HG02885 (cell line): ENCODE results near the gene ZNF106.

Source experiments
- ATAC-seq: cut with Tn5 transposase; IDR thresholded peaks from one replicate; pipeline ENCODE4 v1.9.1; 2021; ENCODE audit warnings: mild to moderate bottlenecking; ENCODE audit not compliant: unreplicated experiment, poor library complexity

ZNF106 gene

GRCh38 chr15:42374810-42375209, 116.1 kb downstream of the ZNF106 start:
- no peak for ATAC-seq

GRCh38 chr15:42373936-42374335, 117.0 kb downstream of the ZNF106 start:
- no peak for ATAC-seq

GRCh38 chr15:42373274-42373673, 117.7 kb downstream of the ZNF106 start:
- ATAC-seq: no peak

DNA sequence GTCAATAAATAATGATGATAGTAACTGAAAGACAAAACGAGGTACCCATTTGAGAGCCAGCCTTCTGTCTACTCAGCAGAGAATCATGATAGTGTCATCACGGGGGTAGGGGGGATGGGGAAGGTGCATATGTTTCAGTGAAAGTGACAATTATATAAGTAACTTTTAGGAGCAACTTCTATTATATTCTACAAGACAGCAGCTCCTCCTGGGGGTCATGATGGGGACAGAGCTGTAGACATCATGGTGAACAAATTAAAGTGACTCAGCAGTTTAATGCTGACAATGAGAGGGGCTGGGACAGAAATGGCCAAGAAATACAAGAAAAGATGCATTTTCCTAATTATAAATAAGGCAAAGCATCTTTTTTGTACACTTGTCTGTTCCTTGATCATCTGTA, 119.8 kb downstream of the ZNF106 start:
- ATAC-seq: no peak

- ATAC-seq: no peak
These were observed 122.8 kb downstream of the ZNF106 start for GRCh38 chr15:42368096-42368495.

DNA sequence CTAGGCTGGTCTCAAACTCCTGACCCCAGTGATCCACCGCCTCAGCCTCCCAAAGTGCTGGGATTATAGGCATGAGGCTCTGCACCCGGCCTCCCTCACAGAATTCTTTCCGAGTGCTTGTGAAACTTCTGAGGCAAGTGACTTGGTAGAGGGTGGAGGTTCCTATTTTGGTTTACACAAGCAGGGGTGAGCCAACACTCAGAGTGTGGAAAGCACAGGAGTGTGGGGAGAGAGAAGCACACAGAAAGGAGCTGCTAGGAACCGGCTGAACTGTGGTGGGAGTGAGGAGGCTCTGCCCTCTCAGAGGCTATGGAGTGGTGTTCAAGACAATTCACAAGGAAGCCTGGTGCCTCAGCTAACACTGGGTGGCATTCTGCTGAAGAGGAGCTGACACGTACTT, 123.9 kb downstream of the ZNF106 start:
- no peak for ATAC-seq

DNA sequence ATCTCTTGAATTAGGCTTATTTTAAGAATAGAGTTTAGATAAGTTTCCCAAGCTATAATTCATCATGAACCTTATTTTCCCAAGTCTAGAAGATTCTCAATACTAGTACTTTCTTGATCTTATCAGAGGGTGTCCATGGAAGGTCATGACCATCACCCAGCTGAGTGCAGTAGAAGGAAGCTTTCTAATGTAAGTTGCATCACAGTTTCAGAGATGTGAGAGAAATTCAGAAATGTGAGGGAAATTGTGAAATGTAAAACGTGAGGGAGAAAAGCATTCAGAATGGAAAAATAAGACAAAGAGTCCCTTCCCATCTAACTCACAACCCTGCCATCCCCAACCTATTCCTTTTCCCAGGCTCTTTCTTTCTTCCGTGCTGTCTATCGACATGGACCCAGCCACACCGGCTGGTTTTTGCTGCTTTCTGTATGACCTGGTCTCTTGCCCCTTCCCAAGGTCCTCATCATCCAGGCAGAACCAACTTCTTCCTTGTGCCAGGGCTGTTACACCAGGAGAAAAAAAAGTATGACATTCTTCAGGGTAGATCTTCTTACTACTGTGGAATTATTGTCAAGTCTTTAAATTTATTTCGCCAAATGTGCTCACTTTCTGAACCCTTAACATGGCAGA, 124.9 kb downstream of the ZNF106 start:
- ATAC-seq: no peak

GRCh38 chr15:42364529-42364928, 126.4 kb downstream of the ZNF106 start:
- no peak for ATAC-seq

GRCh38 chr15:42363942-42364341, 127.0 kb downstream of the ZNF106 start:
- ATAC-seq: no peak

DNA sequence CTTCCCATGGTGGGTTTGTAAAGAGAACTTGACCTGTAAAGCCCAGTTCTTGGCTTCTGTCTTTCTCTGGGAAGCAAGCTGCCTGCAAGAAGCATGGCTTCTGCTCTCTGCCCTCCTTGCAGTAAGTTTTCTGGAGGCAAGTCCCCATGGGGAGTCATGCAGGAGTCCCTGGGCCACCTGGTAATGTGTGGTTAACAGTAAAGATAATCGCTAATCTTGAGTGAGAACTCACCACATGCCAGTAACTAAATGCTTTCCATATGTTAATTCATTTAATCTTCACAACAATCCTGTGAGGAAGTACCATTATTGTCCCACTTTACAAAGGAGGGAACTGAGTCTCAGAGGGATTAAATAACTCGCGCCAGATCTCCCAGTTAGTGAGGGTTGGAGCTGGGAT, 127.5 kb downstream of the ZNF106 start:
- no peak for ATAC-seq
